H9 (cell line): ENCODE results near the gene KRT8. TPM values are rescaled to one million over a fixed set of nuclear protein-coding genes. Genes with fewer than 3 reads are reported as not detected.

Source experiments
- DNase-seq: peaks from one replicate; pipeline ENCODE4 v3.0.0-alpha.2; 2017
- H2AFZ ChIP-seq: one replicate; pipeline ENCODE4 v1.6.1; 2013; ENCODE audit warnings: mild to moderate bottlenecking, low read length, control low read depth, moderate library complexity
- H2AK5ac ChIP-seq: 2 replicates; pipeline ENCODE4 v1.6.1; 2013; ENCODE audit warnings: low read length, control low read depth, mixed read lengths; ENCODE audit not compliant: insufficient read length
- H2BK120ac ChIP-seq: one replicate; pipeline ENCODE4 v1.6.1; 2013; ENCODE audit warnings: low read depth, mild to moderate bottlenecking, low read length, control low read depth, inconsistent platforms; ENCODE audit not compliant: poor library complexity, severe bottlenecking
- H2BK12ac ChIP-seq: 2 replicates; pipeline ENCODE4 v1.6.1; 2013; ENCODE audit warnings: low read length, control low read depth, mixed read lengths, low read depth; ENCODE audit not compliant: insufficient read length
- H2BK15ac ChIP-seq: 2 replicates; pipeline ENCODE4 v1.6.1; 2013; ENCODE audit warnings: low read depth, low read length, control low read depth
- H2BK20ac ChIP-seq: one replicate; pipeline ENCODE4 v1.6.1; 2013; ENCODE audit warnings: low read depth, mild to moderate bottlenecking, low read length, control low read depth, inconsistent platforms; ENCODE audit not compliant: poor library complexity, severe bottlenecking
- H2BK5ac ChIP-seq: 2 replicates; pipeline ENCODE4 v1.6.1; 2013; ENCODE audit warnings: low read length, control low read depth, mixed read lengths; ENCODE audit not compliant: insufficient read length
- H3K14ac ChIP-seq: 2 replicates; pipeline ENCODE4 v1.6.1; 2013; ENCODE audit warnings: low read length, control low read depth; ENCODE audit not compliant: insufficient read depth
- H3K18ac ChIP-seq: 2 replicates; pipeline ENCODE4 v1.6.1; 2013; ENCODE audit warnings: low read depth, mild to moderate bottlenecking, mixed read lengths, low read length, control low read depth; ENCODE audit not compliant: insufficient read length
- H3K23ac ChIP-seq: 2 replicates; pipeline ENCODE4 v1.6.1; 2013; ENCODE audit warnings: low read length, control low read depth, mixed read lengths, low read depth; ENCODE audit not compliant: insufficient read length
- H3K23me2 ChIP-seq: 2 replicates; pipeline ENCODE4 v1.6.1; 2013; ENCODE audit warnings: low read depth, mild to moderate bottlenecking, mixed read lengths, low read length, control low read depth; ENCODE audit not compliant: insufficient read length, poor library complexity, severe bottlenecking
- H3K27ac ChIP-seq: 2 replicates; pipeline ENCODE4 v1.5.1; 2013; ENCODE audit warnings: low read length, control low read depth, mixed read lengths, low read depth; ENCODE audit not compliant: insufficient read length
- H3K27me3 ChIP-seq: 2 replicates; pipeline ENCODE4 v1.6.1; 2013; ENCODE audit warnings: low read length, control low read depth, inconsistent platforms; ENCODE audit not compliant: insufficient read depth
- H3K4ac ChIP-seq: 2 replicates; pipeline ENCODE4 v1.6.1; 2013; ENCODE audit warnings: low read depth, mild to moderate bottlenecking, control low read depth, inconsistent platforms, low read length, moderate library complexity
- H3K4me1 ChIP-seq: 2 replicates; pipeline ENCODE4 v1.6.1; 2013; ENCODE audit warnings: low read length, control low read depth, inconsistent platforms; ENCODE audit not compliant: insufficient read depth
- H3K4me2 ChIP-seq: 2 replicates; pipeline ENCODE4 v1.6.1; 2013; ENCODE audit warnings: low read length, control low read depth, mixed read lengths; ENCODE audit not compliant: insufficient read length, insufficient read depth
- H3K56ac ChIP-seq: 2 replicates; pipeline ENCODE4 v1.6.1; 2013; ENCODE audit warnings: low read depth, mild to moderate bottlenecking, mixed read lengths, low read length, control low read depth; ENCODE audit not compliant: insufficient read length
- H3K79me1 ChIP-seq: 2 replicates; pipeline ENCODE4 v1.6.1; 2013; ENCODE audit warnings: low read depth, mild to moderate bottlenecking, moderate library complexity, low read length, control low read depth, inconsistent platforms; ENCODE audit not compliant: insufficient read depth, poor library complexity, severe bottlenecking
- H3K79me2 ChIP-seq: 2 replicates; pipeline ENCODE4 v1.6.1; 2013; ENCODE audit warnings: low read length, control low read depth, inconsistent platforms; ENCODE audit not compliant: insufficient read depth
- H3K9ac ChIP-seq: 2 replicates; pipeline ENCODE4 v1.6.1; 2013; ENCODE audit warnings: low read length, control low read depth, mixed read lengths; ENCODE audit not compliant: insufficient read length; ENCODE audit errors: extremely low read depth
- H3K9me3 ChIP-seq: one replicate; pipeline ENCODE4 v1.6.1; 2013; ENCODE audit warnings: low read depth, low read length, inconsistent platforms; ENCODE audit not compliant: control insufficient read depth
- H3T11ph ChIP-seq: one replicate; pipeline ENCODE4 v1.6.1; 2013; ENCODE audit warnings: mild to moderate bottlenecking, low read length, control low read depth, inconsistent platforms
- H4K20me1 ChIP-seq: one replicate; pipeline ENCODE4 v1.6.1; 2013; ENCODE audit not compliant: control insufficient read depth, insufficient read length, insufficient read depth
- H4K5ac ChIP-seq: 2 replicates; pipeline ENCODE4 v1.6.1; 2013; ENCODE audit warnings: low read depth, mild to moderate bottlenecking, mixed read lengths, low read length, control low read depth; ENCODE audit not compliant: insufficient read length
- H4K8ac ChIP-seq: replicated peaks from 2 replicates; pipeline ENCODE4 v1.6.1; 2013; ENCODE audit warnings: low read length, control low read depth, mixed read lengths, low read depth; ENCODE audit not compliant: insufficient read length
- H4K91ac ChIP-seq: 2 replicates; pipeline ENCODE4 v1.6.1; 2013; ENCODE audit warnings: low read depth, mild to moderate bottlenecking, moderate library complexity, mixed read lengths, low read length, control low read depth; ENCODE audit not compliant: insufficient read length
- H3K27ac Mint-ChIP-seq, 3 experiments: 2 replicates in 2 of 3; 3 replicates in 1 of 3; pipeline ENCODE4 v1.8.0; 2020 to 2021; ENCODE audit warnings: mixed read lengths in 3 of 3, mild to moderate bottlenecking in 1 of 3, moderate library complexity in 1 of 3
- H3K27me3 Mint-ChIP-seq: 2 replicates; pipeline ENCODE4 v1.8.0; 2021; ENCODE audit warnings: low read depth, mild to moderate bottlenecking, moderate library complexity, mixed read lengths
- H3K36me3 Mint-ChIP-seq, 3 experiments: 2 replicates in 2 of 3; 3 replicates in 1 of 3; pipeline ENCODE4 v1.8.0; 2020 to 2021; ENCODE audit warnings: low read depth in 3 of 3, mixed read lengths in 3 of 3; ENCODE audit not compliant: insufficient read depth in 1 of 3
- H3K4me1 Mint-ChIP-seq, 2 experiments: 2 replicates each; pipeline ENCODE4 v1.8.0; 2020; ENCODE audit warnings: mixed read lengths in 2 of 2
- H3K4me3 Mint-ChIP-seq, 2 experiments: 2 replicates in 1 of 2; 3 replicates in 1 of 2; pipeline ENCODE4 v1.8.0; 2020 to 2021; ENCODE audit warnings: mild to moderate bottlenecking in 2 of 2, mixed read lengths in 2 of 2, moderate library complexity in 1 of 2
- H3K9me3 Mint-ChIP-seq, 2 experiments: 2 replicates in 1 of 2; 3 replicates in 1 of 2; pipeline ENCODE4 v1.8.0; 2020; ENCODE audit warnings: mild to moderate bottlenecking in 2 of 2, mixed read lengths in 2 of 2, moderate library complexity in 1 of 2
- CTCF ChIP-seq: fragments of 200-600 bp; sonication (generic); conservative IDR thresholded peaks from 3 replicates; pipeline ENCODE4 v1.8.0; 2021; ENCODE audit warnings: antibody characterized with exemption, mild to moderate bottlenecking
- WGBS: extraction: QIAGEN DNeasy Blood & Tissue Kit; methylation state at CpG from one replicate; pipeline ENCODE4 v1.1.7; 2013; ENCODE audit warnings: missing lambda C conversion rate, low lambda C conversion rate, mixed read lengths; ENCODE audit not compliant: insufficient read length; ENCODE audit errors: extremely low coverage; 5-methylcytosine and 5-hydroxymethylcytosine counted together
- total RNA-seq: library from RNA; stranded (reverse); gene quantifications from 2 replicates; pipeline ENCODE4 v1.2.1, GENCODE V29; 2021

The KRT8 gene
- total RNA-seq, 1 experiment from 2014 or later = 244 TPM

DNA sequence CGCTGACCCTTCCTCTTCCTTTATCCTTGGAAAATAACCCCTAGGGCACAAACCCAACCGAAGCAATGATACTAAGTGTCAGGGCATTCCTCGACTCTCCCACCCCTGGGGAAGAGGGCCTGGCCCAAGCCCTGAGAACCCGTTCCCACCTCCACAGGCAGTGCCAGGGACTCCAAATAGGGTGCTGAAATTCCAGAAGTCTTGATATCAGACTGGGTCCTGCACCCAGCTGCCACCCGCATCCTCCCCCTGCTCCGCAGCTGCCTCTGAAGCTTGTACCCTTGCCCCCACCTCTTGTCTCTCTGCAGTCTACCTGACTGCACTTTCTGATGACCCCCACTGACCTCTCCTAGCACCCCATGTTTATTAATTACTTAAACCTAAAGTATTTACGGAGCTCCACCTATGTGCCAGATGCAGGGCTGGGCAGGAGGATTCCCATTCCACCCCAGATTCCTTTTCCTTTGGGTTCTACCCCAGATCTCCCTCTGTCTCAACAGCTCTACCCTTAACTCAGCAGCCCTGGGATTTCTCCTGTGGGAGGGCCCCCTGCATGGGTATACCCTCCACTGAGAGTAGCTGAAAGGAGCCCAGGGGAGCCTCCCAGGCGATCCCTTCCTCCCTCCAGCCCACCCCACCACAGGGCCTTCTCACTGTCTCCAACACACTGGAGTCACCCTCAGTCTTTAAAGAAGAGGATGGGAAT is 40.0 kb upstream of the KRT8 start:
- H3K79me2 ChIP-seq = peaks cover 4% of the 10 kb centered on the region; the same call in 1 of the 2 replicates
- peak overlapping the region; percentile 77 for H2BK12ac ChIP-seq
- H3K4me1 ChIP-seq = peaks cover 20% of the 10 kb centered on the region
- H3T11ph ChIP-seq = no peak overlapping the region
- no CpG with 5 or more reads among the region's 8 CpGs for WGBS
- peaks cover 58 to 66% of the 10 kb centered on the region in 2 experiments for H3K4me1 Mint-ChIP-seq
- no peak overlapping the region; the same call in 1 of the 2 replicates for H3K4ac ChIP-seq
- TF ChIP-seq CTCF = no peak
- H3K27me3 Mint-ChIP-seq = no peaks in the 10 kb centered on the region
- H3K27ac ChIP-seq = peak overlapping the region; percentile 89
- peak overlapping the region; percentile 95 to 98 (median 96) for H3K27ac Mint-ChIP-seq
- H3K36me3 Mint-ChIP-seq = peaks cover 5 to 6% (median 6%) of the 10 kb centered on the region in 3 experiments; a peak in 6 of 7 replicates
- H4K8ac ChIP-seq = no peak overlapping the region
- peaks cover 1 to 2% of the 10 kb centered on the region in 2 experiments; a peak in 1 of 5 replicates for H3K9me3 Mint-ChIP-seq
- DNase-seq = no peak
- no peak overlapping the region for H2BK120ac ChIP-seq
- H3K14ac ChIP-seq = peak overlapping the region; percentile 9; the same call in 1 of the 2 replicates
- H4K5ac ChIP-seq = no peak overlapping the region
- no peaks in the 10 kb centered on the region for H3K79me1 ChIP-seq
- peak overlapping the region; percentile 0 for H3K9ac ChIP-seq
- H2BK5ac ChIP-seq = no peak overlapping the region
- H2BK20ac ChIP-seq = no peak overlapping the region
- H3K56ac ChIP-seq = no peak overlapping the region
- H2AK5ac ChIP-seq = no peak overlapping the region
- H3K23ac ChIP-seq = no peak overlapping the region
- H2AFZ ChIP-seq = no peak overlapping the region
- peak overlapping the region; percentile 47 for H3K18ac ChIP-seq
- H3K4me3 Mint-ChIP-seq = peak overlapping the region in 1 of 2 experiments; percentile 65; a peak in 3 of 5 replicates
- H3K9me3 ChIP-seq = no peaks in the 10 kb centered on the region
- H3K27me3 ChIP-seq = no peaks in the 10 kb centered on the region
- peak overlapping the region; percentile 30 for H3K4me2 ChIP-seq
- H3K23me2 ChIP-seq = peaks cover 10% of the 10 kb centered on the region
- no peaks in the 10 kb centered on the region for H4K20me1 ChIP-seq
- no peak overlapping the region; the same call in 1 of the 2 replicates for H2BK15ac ChIP-seq
- H4K91ac ChIP-seq = peak overlapping the region; percentile 10
